HG03460 (cell line): ENCODE measurements around the gene RTF2.
"Not testable (repeated sequence)": the region's sequence is repeated elsewhere in the genome, so short reads cannot be mapped to it uniquely, and the experiment has no call there.

ENCODE experiments used
- ATAC-seq: cut with Tn5 transposase; IDR thresholded peaks from one replicate; pipeline ENCODE4 v1.9.1; 2021; ENCODE audit not compliant: unreplicated experiment

Gene RTF2

DNA sequence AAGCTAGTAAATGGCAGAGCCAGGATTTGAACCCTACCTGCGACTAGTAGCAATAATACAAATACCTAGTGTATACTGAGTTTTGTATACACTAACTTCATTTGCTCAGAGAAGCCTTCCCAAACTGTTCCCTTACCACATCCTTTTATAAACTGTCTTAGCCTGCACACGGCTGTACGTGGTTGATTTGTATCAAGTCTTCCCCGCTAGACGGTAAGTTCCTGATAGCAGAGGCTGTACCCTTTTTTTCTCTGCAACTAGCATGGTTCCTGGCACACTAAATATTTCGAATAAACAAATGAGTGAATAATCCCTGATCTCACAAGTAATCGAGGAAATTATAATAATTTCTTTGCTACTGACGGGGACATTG is 636 bp downstream of the RTF2 start:
- no peak for ATAC-seq

DNA sequence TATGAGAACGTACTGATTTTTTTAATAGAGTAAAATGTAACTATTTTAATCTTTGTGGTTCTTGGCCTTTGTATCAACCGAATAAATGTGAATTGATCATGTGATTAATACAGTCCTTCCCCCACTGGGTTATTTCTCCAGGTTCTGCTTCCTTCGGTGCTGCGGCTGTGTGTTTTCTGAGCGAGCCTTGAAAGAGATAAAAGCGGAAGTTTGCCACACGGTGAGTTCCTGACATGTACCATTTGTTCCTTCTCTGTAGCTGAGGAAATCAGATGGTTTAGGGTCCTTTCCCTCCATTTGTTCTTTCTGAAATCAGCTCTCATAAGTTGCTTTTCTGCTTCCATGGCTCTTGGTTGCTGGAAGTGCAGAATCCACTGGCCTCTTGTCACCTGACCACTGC is 15.5 kb downstream of the RTF2 start:
- ATAC-seq, result no peak

GRCh38 chr20:56487216-56487615 is 18.8 kb downstream of the RTF2 start:
- ATAC-seq, result no peak

GRCh38 chr20:56488566-56488965 is 20.1 kb downstream of the RTF2 start:
- ATAC-seq, result no peak

GRCh38 chr20:56501116-56501515 is 32.7 kb downstream of the RTF2 start:
- no peak for ATAC-seq

DNA sequence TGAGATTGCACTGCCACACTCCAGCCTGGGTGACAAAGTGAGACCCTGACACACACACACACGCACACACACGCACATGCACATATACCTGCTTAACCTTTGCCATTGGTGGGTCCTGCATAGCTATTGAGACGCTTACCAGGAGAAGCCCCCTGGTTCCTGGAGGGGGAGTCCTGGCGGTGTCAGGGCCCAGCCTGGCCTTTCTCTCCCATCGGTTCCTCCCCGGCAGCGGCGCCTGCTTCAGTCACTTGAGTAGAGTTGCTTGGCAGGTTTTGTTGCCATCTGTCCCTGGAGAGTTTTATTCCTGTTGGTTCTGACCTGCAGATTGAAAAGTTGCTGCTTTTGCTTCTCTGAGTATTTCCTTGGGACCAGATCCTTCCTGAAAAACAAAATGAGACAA is 35.5 kb downstream of the RTF2 start:
- ATAC-seq, result no peak

GRCh38 chr20:56504373-56505005 is 36.1 kb downstream of the RTF2 start:
- ATAC-seq, result no peak

GRCh38 chr20:56506103-56506502 is 37.7 kb downstream of the RTF2 start:
- no peak for ATAC-seq

- no peak for ATAC-seq
Measured at GRCh38 chr20:56511926-56512325, 43.5 kb downstream of the RTF2 start.

- no peak for ATAC-seq
Measured at GRCh38 chr20:56513161-56514150, 45.0 kb downstream of the RTF2 start.

DNA sequence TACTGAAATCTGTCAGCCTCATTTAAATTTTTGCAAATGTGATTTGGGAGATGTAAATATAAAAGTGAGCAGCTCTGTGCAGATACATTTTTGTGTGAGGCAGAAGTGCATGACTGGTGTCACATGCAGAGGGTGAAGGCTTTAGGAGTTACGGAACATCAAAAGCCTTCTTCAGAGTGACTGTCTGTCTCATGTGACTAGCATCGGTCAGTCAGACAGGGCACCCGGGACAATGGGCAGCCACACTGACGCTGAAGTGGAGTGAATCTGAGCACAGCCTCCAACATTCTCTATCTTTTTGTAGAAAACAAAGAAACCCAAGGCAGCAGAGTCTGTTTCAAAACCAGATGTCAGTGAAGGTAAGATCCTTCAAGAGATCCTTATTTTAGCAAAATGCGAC is 48.2 kb downstream of the RTF2 start:
- ATAC-seq, result no peak

DNA sequence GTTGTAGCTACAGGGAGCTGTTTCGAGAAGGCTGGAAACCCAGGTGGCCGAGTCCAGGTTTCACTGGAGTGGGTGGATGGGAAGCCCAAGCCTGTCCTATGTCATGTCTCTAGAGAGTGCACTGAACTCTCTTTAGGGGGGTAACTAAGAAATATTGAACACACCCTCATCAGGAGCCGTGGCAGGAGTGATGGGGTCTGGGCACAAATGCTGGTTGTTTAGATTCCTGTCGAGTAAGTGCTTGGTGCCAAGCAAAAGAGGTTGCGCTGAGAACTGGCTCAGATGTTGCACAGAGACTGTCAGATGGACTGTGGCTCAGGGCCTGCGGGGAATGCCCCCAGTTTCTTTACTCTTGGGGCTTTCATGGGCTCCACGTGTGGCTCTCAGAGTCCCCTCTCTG is 48.8 kb downstream of the RTF2 start:
- ATAC-seq, result no peak

DNA sequence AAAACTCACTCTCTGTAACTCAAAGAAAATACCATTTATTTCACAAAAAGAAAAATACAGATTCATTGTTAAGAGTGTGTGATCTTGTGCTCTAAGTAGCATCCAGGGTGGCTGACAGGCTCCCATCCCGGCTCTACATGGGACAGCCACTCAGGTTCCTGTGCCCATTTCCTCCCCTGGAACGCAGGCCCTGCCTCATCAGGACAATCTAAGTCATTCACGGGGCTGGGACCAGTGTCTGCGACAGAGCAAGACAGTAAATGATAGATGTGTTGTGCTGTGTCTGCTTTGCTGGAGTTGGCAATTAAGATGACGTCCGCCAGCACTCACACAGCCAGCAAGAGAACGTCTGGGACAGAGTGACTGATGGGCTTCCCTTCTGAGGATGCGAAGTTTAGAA is 49.2 kb downstream of the RTF2 start:
- ATAC-seq, result no peak

DNA sequence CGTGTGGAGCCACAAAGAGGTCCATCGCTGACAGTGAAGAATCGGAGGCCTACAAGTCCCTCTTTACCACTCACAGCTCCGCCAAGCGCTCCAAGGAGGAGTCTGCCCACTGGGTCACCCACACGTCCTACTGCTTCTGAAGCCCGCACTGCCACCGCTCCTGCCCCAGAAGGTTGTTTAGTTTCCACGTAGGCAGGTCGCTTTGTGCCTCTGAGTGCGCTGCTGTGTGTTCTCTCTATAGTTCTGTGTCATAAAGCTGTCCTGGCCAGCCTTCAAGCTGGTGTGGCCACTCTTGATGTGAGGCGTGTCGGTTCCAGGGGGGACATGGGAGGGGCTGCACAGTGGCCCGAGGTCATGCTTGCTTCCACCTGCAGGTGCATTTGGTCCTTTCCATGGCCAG is 49.7 kb downstream of the RTF2 start:
- ATAC-seq, result no peak

DNA sequence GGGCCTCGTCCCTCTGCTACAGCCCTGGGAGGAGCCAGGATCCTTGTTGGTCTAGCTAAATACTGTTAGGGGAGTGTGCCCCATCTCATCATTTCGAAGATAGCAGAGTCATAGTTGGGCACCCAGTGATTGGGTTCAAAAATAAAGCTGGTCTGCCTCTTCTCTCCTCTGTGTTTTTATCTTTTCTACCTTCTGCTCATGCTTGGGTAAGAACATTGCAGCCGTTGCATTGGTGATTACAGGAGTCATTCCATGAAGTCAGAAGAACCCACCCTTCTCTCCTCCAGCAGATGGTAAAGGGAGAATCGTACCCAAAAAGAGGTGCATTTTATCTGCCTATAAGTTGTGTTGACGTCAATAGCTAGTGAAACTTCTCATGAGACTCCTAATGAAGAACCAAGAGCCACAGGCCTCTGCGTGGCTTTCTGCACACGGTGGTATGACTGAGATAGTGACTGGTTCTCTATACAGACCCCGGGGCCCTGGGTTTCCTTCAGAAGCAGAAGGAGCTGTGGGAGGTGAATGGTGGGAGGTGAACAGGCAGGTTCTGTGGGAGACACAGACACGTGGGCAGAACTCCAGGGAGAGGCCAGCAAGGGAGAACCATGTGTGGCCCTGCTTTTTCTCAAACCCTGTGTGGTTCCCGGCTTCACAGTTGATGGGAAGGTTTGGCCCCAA is 50.4 kb downstream of the RTF2 start:
- no peak for ATAC-seq

- ATAC-seq, result no peak
Measured at GRCh38 chr20:56519551-56519950, 51.1 kb downstream of the RTF2 start.

DNA sequence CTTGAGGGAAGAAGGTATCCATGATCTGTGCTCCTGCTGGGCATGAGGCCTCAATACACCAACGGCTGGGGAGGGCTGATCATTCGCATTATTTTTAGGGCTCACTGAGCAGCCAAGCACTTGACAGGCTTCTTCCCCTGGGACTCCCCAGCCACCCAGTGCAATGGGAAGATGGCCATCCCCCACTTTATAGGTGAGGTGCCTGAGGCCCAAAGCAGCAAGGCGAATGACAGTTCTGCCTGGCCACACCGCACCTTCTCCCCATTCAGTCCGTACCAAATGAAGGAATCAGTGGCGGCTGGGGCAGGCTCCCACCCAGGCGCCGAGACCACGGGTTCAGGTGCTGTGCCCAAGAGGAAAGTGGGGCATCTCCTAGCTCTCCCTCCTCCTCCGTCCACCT is 51.8 kb downstream of the RTF2 start:
- ATAC-seq, result no peak

GRCh38 chr20:56520746-56521354 is 52.4 kb downstream of the RTF2 start:
- ATAC-seq, result not testable (repeated sequence)

- ATAC-seq, result no peak
Measured at GRCh38 chr20:56522311-56522710, 53.9 kb downstream of the RTF2 start.

DNA sequence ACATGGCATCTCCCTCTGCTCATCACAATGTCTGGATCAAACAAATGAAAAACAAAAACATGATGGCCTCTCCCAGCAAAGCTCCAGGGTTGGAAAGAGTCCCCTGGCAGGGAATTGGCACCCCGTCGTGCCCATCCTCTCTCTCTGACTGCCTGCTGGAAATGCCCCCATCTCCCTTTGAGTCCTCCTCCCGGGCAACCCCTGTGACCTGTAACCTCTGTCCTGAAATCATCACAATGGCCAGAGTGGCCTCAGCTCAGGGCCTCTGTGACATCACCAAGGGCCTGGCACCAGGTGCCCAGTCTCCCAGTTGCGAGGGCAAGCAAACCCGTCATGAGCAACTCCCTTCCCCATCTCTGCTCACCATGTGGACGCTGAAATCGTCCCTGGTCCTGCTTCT is 56.0 kb downstream of the RTF2 start, which contains the start of gene FAM209A:
Gene FAM209A, plus strand, starts transcription at position 301 of the 400 bp plus-strand sequence. Its CDS starts 65 bp downstream, at position 366.
- not testable (repeated sequence) for ATAC-seq

- ATAC-seq, result no peak
Measured at GRCh38 chr20:56527521-56527920, 59.1 kb downstream of the RTF2 start.
